Adrenal gland (tissue), 12 donors: Measurements from ENCODE around the gene PBRM1. TPM values are rescaled to one million over a fixed set of nuclear protein-coding genes. Genes with fewer than 3 reads are reported as not detected.

Experiments
- DNase-seq, 7 donors: peaks; one replicate each; pipeline ENCODE4 v3.0.0-alpha.2; 2019 to 2020
- H3K27ac ChIP-seq, 5 donors: fragments of 200-600 bp; sonication (generic) in 4 of 5; 1 replicate in 3 of 5; 2 replicates in 2 of 5; pipeline versions ENCODE4 v1.5.1 to v1.8.0; 2016 to 2020; ENCODE audit warnings: mild to moderate bottlenecking in 1 of 5
- H3K27me3 ChIP-seq: fragments of 200-600 bp; 2 replicates; pipeline ENCODE4 v1.8.0; 2021
- H3K36me3 ChIP-seq, 2 donors: fragments of 200-600 bp; replicated peaks in 1 of 2; 1 replicate in 1 of 2; 2 replicates in 1 of 2; pipeline versions ENCODE4 v1.5.1 to v1.8.0; 2018 to 2022
- H3K4me1 ChIP-seq, 2 donors: fragments of 200-600 bp; replicated peaks in 1 of 2; 1 replicate in 1 of 2; 2 replicates in 1 of 2; pipeline versions ENCODE4 v1.5.1 to v1.8.0; 2018 to 2021
- H3K4me3 ChIP-seq, 4 donors: fragments of 200-600 bp; sonication (generic) in 3 of 4; one replicate each; pipeline ENCODE4 v1.5.1; 2016 to 2018
- H3K9me3 ChIP-seq, 3 donors: fragments of 200-600 bp; sonication (generic) in 1 of 3; replicated peaks in 1 of 3; 1 replicate in 2 of 3; 2 replicates in 1 of 3; pipeline versions ENCODE4 v1.5.1 to v1.8.0; 2016 to 2021
- POLR2A ChIP-seq, 2 donors: fragments of 450-650 bp; IDR thresholded peaks; one replicate each; pipeline ENCODE4 v1.6.1; 2017; ENCODE audit warnings: antibody characterized with exemption in 2 of 2, mild to moderate bottlenecking in 2 of 2, moderate library complexity in 1 of 2
- WGBS, 4 donors: extraction: QIAGEN DNeasy Blood & Tissue Kit in 2 of 4; methylation state at CpG; one replicate each; pipeline versions ENCODE4 v1.1.5 to v1.1.7; 2013 to 2017; 5-methylcytosine and 5-hydroxymethylcytosine counted together
- intact Hi-C, 2 donors: fragments of 100-400 bp; cut with DNase I; formaldehyde crosslinking; loops; one replicate each; pipeline versions ENCODE4 v1.14.1 to v1.15.0; 2022 to 2023
- polyA plus RNA-seq, 3 donors: library from polyadenylated mRNA; stranded (reverse); fragments of 200-250 nt in 2 of 3; fragments of 350-450 nt in 1 of 3; fragmentation: Illumina TruSeq in 1 of 3; extraction: RNeasy Lipid Tissue Mini Kit (QIAGEN cat#74804) in 1 of 3; gene quantifications; one replicate each; pipeline ENCODE4 v1.2.3, GENCODE V29; 2013 to 2014
- total RNA-seq, 9 donors: library from RNA; depleted of rRNA in 4 of 9; stranded (reverse); fragments of >200 nt in 4 of 9; fragments of 120-200 nt in 1 of 9; fragmentation: NEBNext Ultra II Directional in 1 of 9; extraction: Animal tissue kit (Norgen Biotek cat#: 25700) in 1 of 9; gene quantifications; one replicate each; pipeline versions ENCODE4 v1.1.0 to v1.2.4, GENCODE V29; 2013 to 2023
- TF ChIP-seq, protein P1 (sequence below), 6 experiments: fragments of 450-650 bp in 4 of 6; fragments of 200-600 bp in 2 of 6; sonication (generic) in 1 of 6; IDR thresholded peaks; 1 replicate in 5 of 6; 2 replicates in 1 of 6; pipeline versions ENCODE4 v1.5.1 to v1.8.0; 2016 to 2021; ENCODE audit warnings: antibody characterized with exemption in 6 of 6, mild to moderate bottlenecking in 2 of 6, moderate library complexity in 1 of 6
- donor health status: healthy with polysubstance abuse.
- donor health status: Bipolar disorder and iron deficiency.
- donor health status: DM: yes; HTN: yes; CAD: no.
- donor health status: DM: no; HTN: no; CAD: no.
- donor health status: DM: no; HTN: no; CAD: no.
- donor health status: DM: yes; HTN: yes; CAD: no.

PBRM1 gene
- total and polyA plus RNA-seq, 12 donors = 4.2 to 108 (median 47.5) TPM

GRCh38 chr3:52544937-52545336, 140.8 kb downstream of the PBRM1 start:
- Histone ChIP-seq H3K27me3 (no peaks in the 10 kb centered on the region), H3K4me1 (peaks cover 6 to 27% of the 10 kb centered on the region in 2 donors)
- intact Hi-C loops = loop anchor here in 1 of 2 donors (10.0 kb wide), 1 partner anchor 120 kb away; no protein-coding TSS in a partner anchor

GRCh38 chr3:52541050-52541449, 144.7 kb downstream of the PBRM1 start:
- intact Hi-C loops = loop anchor here in 1 of 2 donors (10.0 kb wide), 1 partner anchor 124 kb away; no protein-coding TSS in a partner anchor
- no peak for TF ChIP-seq POLR2A (IDR thresholded peaks at IDR 0.05)
- TF ChIP-seq, protein P1, sequence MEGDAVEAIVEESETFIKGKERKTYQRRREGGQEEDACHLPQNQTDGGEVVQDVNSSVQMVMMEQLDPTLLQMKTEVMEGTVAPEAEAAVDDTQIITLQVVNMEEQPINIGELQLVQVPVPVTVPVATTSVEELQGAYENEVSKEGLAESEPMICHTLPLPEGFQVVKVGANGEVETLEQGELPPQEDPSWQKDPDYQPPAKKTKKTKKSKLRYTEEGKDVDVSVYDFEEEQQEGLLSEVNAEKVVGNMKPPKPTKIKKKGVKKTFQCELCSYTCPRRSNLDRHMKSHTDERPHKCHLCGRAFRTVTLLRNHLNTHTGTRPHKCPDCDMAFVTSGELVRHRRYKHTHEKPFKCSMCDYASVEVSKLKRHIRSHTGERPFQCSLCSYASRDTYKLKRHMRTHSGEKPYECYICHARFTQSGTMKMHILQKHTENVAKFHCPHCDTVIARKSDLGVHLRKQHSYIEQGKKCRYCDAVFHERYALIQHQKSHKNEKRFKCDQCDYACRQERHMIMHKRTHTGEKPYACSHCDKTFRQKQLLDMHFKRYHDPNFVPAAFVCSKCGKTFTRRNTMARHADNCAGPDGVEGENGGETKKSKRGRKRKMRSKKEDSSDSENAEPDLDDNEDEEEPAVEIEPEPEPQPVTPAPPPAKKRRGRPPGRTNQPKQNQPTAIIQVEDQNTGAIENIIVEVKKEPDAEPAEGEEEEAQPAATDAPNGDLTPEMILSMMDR (IDR thresholded peaks at IDR 0.05) = no peak
- peaks cover 17 to 56% of the 10 kb centered on the region in 2 donors for H3K4me1 ChIP-seq
- peaks cover 0 to 5% of the 10 kb centered on the region in 2 donors for H3K36me3 ChIP-seq
- no peak overlapping the region for H3K27ac ChIP-seq
- H3K4me3 ChIP-seq = no peak overlapping the region
- H3K9me3 ChIP-seq = no peaks in the 10 kb centered on the region
- H3K27me3 ChIP-seq = no peaks in the 10 kb centered on the region
- DNase-seq = no peak
- 66 to 81% (median 76%) methylated on average over 2 of the region's 2 CpGs for WGBS, 4 donors

More at GRCh38 chr3:52544937-52545336, 140.8 kb downstream of the PBRM1 start:
- WGBS, 4 donors = 73 to 85% (median 75%) methylated on average over 4 of the region's 4 CpGs
- no peak for TF ChIP-seq POLR2A (IDR thresholded peaks at IDR 0.05)
- TF ChIP-seq, protein P1 (IDR thresholded peaks at IDR 0.05) = no peak
- Histone ChIP-seq H3K4me3 (no peak overlapping the region), H3K9me3 (no peaks in the 10 kb centered on the region), H3K27ac (peak overlapping the region in 2 of 5 donors; percentile 16 to 18), H3K36me3 (peaks cover 0 to 36% of the 10 kb centered on the region in 2 donors)
- peak in 1 of 7 donors; percentile 13 for DNase-seq

GRCh38 chr3:52539010-52539653, 146.6 kb downstream of the PBRM1 start:
- no peak for TF ChIP-seq POLR2A (IDR thresholded peaks at IDR 0.05)
- TF ChIP-seq, protein P1 (IDR thresholded peaks at IDR 0.05) = no peak
- intact Hi-C loops = loop anchor here in 1 of 2 donors (10.0 kb wide), 1 partner anchor 146 kb away; the partner anchor contains the start of genes GNL3 and PBRM1
- H3K27me3 ChIP-seq = no peaks in the 10 kb centered on the region
- peak overlapping the region in 2 of 4 donors; percentile 82 to 84 for H3K4me3 ChIP-seq
- H3K36me3 ChIP-seq = peaks cover 0 to 5% of the 10 kb centered on the region in 2 donors
- 36 to 52% (median 45%) methylated on average over 5 of the region's 5 CpGs for WGBS, 4 donors
- peak overlapping the region in 3 of 5 donors; percentile 4 to 94 (median 6) for H3K27ac ChIP-seq
- H3K9me3 ChIP-seq = no peaks in the 10 kb centered on the region
- DNase-seq = peak in 2 of 7 donors; percentile 16 to 47
- H3K4me1 ChIP-seq = peaks cover 23 to 67% of the 10 kb centered on the region in 2 donors

- no peak for TF ChIP-seq POLR2A (IDR thresholded peaks at IDR 0.05)
- TF ChIP-seq, protein P1 (IDR thresholded peaks at IDR 0.05) = no peak
- Histone ChIP-seq H3K27me3 (no peaks in the 10 kb centered on the region), H3K4me3 (peak overlapping the region; percentile 20 to 84 (median 64)), H3K27ac (peak overlapping the region; percentile 61 to 97 (median 91)), H3K36me3 (peaks cover 0 to 5% of the 10 kb centered on the region in 2 donors), H3K4me1 (peaks cover 24 to 67% of the 10 kb centered on the region in 2 donors), H3K9me3 (no peaks in the 10 kb centered on the region)
- 30 to 49% (median 37%) methylated on average over 7 of the region's 7 CpGs for WGBS, 4 donors
- intact Hi-C loops = loop anchor here in 1 of 2 donors (10.0 kb wide), 1 partner anchor 147 kb away; the partner anchor contains the start of genes GNL3 and PBRM1
- peak in 4 of 7 donors; percentile 18 to 60 (median 28) for DNase-seq
Measured at GRCh38 chr3:52537726-52538421, 147.8 kb downstream of the PBRM1 start.
